GM12891 (cell line): ENCODE results near the gene VSTM2L.

Source experiments
- POLR2A ChIP-seq: IDR thresholded peaks from 2 replicates; pipeline ENCODE4 v1.6.1; 2011; ENCODE audit warnings: low read depth, low read length, control low read depth
- POLR2AphosphoS5 ChIP-seq: IDR thresholded peaks from 2 replicates; pipeline ENCODE4 v1.6.1; 2011; ENCODE audit warnings: low read depth, low read length, control low read depth

DNA sequence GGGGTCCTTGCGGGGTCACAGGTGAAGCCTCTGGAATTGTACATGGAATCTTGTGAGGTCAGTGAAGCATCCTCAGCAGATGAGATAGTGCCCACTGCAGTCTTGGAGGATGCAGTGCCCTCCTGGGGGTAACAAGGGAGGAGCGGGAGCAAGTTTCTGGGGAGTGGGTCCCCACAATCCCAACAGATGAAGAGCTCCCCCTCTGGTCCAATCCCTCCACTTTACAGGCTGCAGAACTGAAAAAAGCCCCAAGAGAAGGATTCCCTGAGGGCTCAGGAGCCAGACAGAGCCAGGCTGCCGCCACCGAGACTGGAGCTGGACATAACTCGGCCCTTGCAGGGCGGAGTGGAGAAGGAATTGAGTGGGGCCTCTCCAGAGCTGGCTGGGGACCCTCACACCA lies 77.9 kb downstream of the VSTM2L start:
- TF ChIP-seq POLR2AphosphoS5 = no peak
- no peak for TF ChIP-seq POLR2A
